Measurements from ENCODE around the gene CAMKMT. TPM values are rescaled to one million over a fixed set of nuclear protein-coding genes. Genes with fewer than 3 reads are reported as not detected.

Gene CAMKMT
- total RNA-seq, 3 donors from 2014 or later = 6.4 to 11.8 (median 10.5) TPM

- Histone ChIP-seq H3K4me3 (no peak overlapping the region), H3K36me3 (no peaks in the 10 kb centered on the region), H3K27me3 (no peaks in the 10 kb centered on the region), H3K9me3 (peaks cover 0 to 11% of the 10 kb centered on the region in 2 donors), H3K4me1 (no peaks in the 10 kb centered on the region), H3K27ac (no peak overlapping the region)
- intact Hi-C loops (cut with DNase I; ENCODE audit: low total_unique reads) = loop anchor here (10.0 kb wide), 1 partner anchor 1204 kb away; no protein-coding TSS in a partner anchor
- no peak for TF ChIP-seq POLR2A (IDR thresholded peaks at IDR 0.05)
- TF ChIP-seq CTCF (IDR thresholded peaks at IDR 0.05) = no peak
- TF ChIP-seq POLR2AphosphoS5 (IDR thresholded peaks at IDR 0.05) = no peak
- no peak for DNase-seq (ENCODE audit: low spot score in 2 of 2)
Measured at GRCh38 chr2:44740678-44741077, 378.9 kb downstream of the CAMKMT start.

GRCh38 chr2:44741507-44741906 lies 379.8 kb downstream of the CAMKMT start:
- no peak for DNase-seq (ENCODE audit: low spot score in 2 of 2)
- Histone ChIP-seq H3K36me3 (no peaks in the 10 kb centered on the region), H3K4me3 (no peak overlapping the region), H3K9me3 (peaks cover 0 to 2% of the 10 kb centered on the region in 2 donors), H3K27me3 (no peaks in the 10 kb centered on the region), H3K4me1 (no peaks in the 10 kb centered on the region), H3K27ac (no peak overlapping the region)
- intact Hi-C loops (cut with DNase I; ENCODE audit: low total_unique reads) = loop anchor here (10.0 kb wide), 1 partner anchor 1203 kb away; no protein-coding TSS in a partner anchor
- TF ChIP-seq POLR2A (IDR thresholded peaks at IDR 0.05) (no peak), CTCF (IDR thresholded peaks at IDR 0.05) (no peak), POLR2AphosphoS5 (IDR thresholded peaks at IDR 0.05) (no peak)

GRCh38 chr2:44742057-44742456 lies 380.3 kb downstream of the CAMKMT start:
- no peak for TF ChIP-seq POLR2A (IDR thresholded peaks at IDR 0.05)
- TF ChIP-seq CTCF (IDR thresholded peaks at IDR 0.05) = no peak
- TF ChIP-seq POLR2AphosphoS5 (IDR thresholded peaks at IDR 0.05) = no peak
- intact Hi-C loops (cut with DNase I; ENCODE audit: low total_unique reads) = loop anchor here (10.0 kb wide), 1 partner anchor 1203 kb away; no protein-coding TSS in a partner anchor
- no peak for DNase-seq (ENCODE audit: low spot score in 2 of 2)
- Histone ChIP-seq H3K27me3 (no peaks in the 10 kb centered on the region), H3K27ac (no peak overlapping the region), H3K9me3 (no peaks in the 10 kb centered on the region), H3K4me3 (no peak overlapping the region), H3K4me1 (no peaks in the 10 kb centered on the region), H3K36me3 (no peaks in the 10 kb centered on the region)

- H3K27me3 ChIP-seq = no peaks in the 10 kb centered on the region
- H3K4me3 ChIP-seq = no peak overlapping the region
- intact Hi-C loops (cut with DNase I; ENCODE audit: low total_unique reads) = loop anchor here (10.0 kb wide), 1 partner anchor 1201 kb away; no protein-coding TSS in a partner anchor
- no peaks in the 10 kb centered on the region for H3K4me1 ChIP-seq
- no peak for DNase-seq (ENCODE audit: low spot score in 2 of 2)
- no peaks in the 10 kb centered on the region for H3K36me3 ChIP-seq
- TF ChIP-seq CTCF (IDR thresholded peaks at IDR 0.05) (no peak), POLR2AphosphoS5 (IDR thresholded peaks at IDR 0.05) (no peak), POLR2A (IDR thresholded peaks at IDR 0.05) (no peak)
- H3K9me3 ChIP-seq = no peaks in the 10 kb centered on the region
- no peak overlapping the region for H3K27ac ChIP-seq
Measured at GRCh38 chr2:44743473-44743872, 381.7 kb downstream of the CAMKMT start.

- no peak for DNase-seq (ENCODE audit: low spot score in 2 of 2)
- Histone ChIP-seq H3K4me1 (no peaks in the 10 kb centered on the region), H3K36me3 (no peaks in the 10 kb centered on the region), H3K27me3 (no peaks in the 10 kb centered on the region), H3K4me3 (no peak overlapping the region), H3K9me3 (no peaks in the 10 kb centered on the region), H3K27ac (no peak overlapping the region)
- intact Hi-C loops (cut with DNase I; ENCODE audit: low total_unique reads) = loop anchor here (10.0 kb wide), 1 partner anchor 1200 kb away; no protein-coding TSS in a partner anchor
- TF ChIP-seq POLR2A (IDR thresholded peaks at IDR 0.05) (no peak), CTCF (IDR thresholded peaks at IDR 0.05) (no peak), POLR2AphosphoS5 (IDR thresholded peaks at IDR 0.05) (no peak)
Measured at GRCh38 chr2:44744961-44745892, 383.5 kb downstream of the CAMKMT start.
